Natural killer cell (primary cell): Measurements from ENCODE around the gene MRFAP1L1. TPM values are rescaled to one million over a fixed set of nuclear protein-coding genes. Genes with fewer than 3 reads are reported as not detected.

ENCODE experiments used
- ATAC-seq, 3 donors: fragments of 150-1000 bp in 2 of 3; fragments of 200-7000 bp in 1 of 3; cut with Tn5 transposase; 1 replicate in 1 of 3; 2 replicates in 2 of 3; pipeline ENCODE4 v1.10.0; 2021; ENCODE audit warnings: mild to moderate bottlenecking in 2 of 3, moderate library complexity in 2 of 3
- DNase-seq, 2 donors: peaks; one replicate each; pipeline versions ENCODE4 v3.0.0 to v3.0.0-alpha.2; 2013 to 2021; ENCODE audit warnings: mixed read lengths in 1 of 2
- H3K27ac ChIP-seq: one replicate; pipeline ENCODE4 v1.5.1; 2013; ENCODE audit warnings: mild to moderate bottlenecking, low read length
- H3K27me3 ChIP-seq: one replicate; pipeline ENCODE4 v1.6.1; 2013; ENCODE audit warnings: low read length; ENCODE audit not compliant: control insufficient read depth, insufficient read depth
- H3K36me3 ChIP-seq: one replicate; pipeline ENCODE4 v1.6.1; 2013; ENCODE audit warnings: low read length; ENCODE audit not compliant: control insufficient read depth, insufficient read depth
- H3K4me1 ChIP-seq: one replicate; pipeline ENCODE4 v1.6.1; 2013; ENCODE audit warnings: low read length; ENCODE audit not compliant: control insufficient read depth, insufficient read depth
- H3K4me3 ChIP-seq: one replicate; pipeline ENCODE4 v1.5.1; 2013; ENCODE audit warnings: low read length
- H3K9me3 ChIP-seq: one replicate; pipeline ENCODE4 v1.6.1; 2013; ENCODE audit warnings: low read length; ENCODE audit not compliant: control insufficient read depth, insufficient read depth
- H3K27ac Mint-ChIP-seq, 2 donors: one replicate each; pipeline ENCODE4 v1.8.0; 2022; ENCODE audit warnings: mild to moderate bottlenecking in 2 of 2, mixed read lengths in 2 of 2, moderate library complexity in 1 of 2
- H3K27me3 Mint-ChIP-seq, 2 donors: one replicate each; pipeline ENCODE4 v1.8.0; 2022; ENCODE audit warnings: low read depth in 2 of 2, mixed read lengths in 2 of 2
- H3K36me3 Mint-ChIP-seq: one replicate; pipeline ENCODE4 v1.8.0; 2022; ENCODE audit warnings: mixed read lengths
- H3K4me1 Mint-ChIP-seq, 2 donors: one replicate each; pipeline ENCODE4 v1.8.0; 2022; ENCODE audit warnings: mixed read lengths in 2 of 2
- H3K4me3 Mint-ChIP-seq: one replicate; pipeline ENCODE4 v1.8.0; 2022; ENCODE audit warnings: mild to moderate bottlenecking, moderate library complexity, mixed read lengths
- H3K9me3 Mint-ChIP-seq, 2 donors: one replicate each; pipeline ENCODE4 v1.8.0; 2022; ENCODE audit warnings: mixed read lengths in 2 of 2
- CTCF ChIP-seq: fragments of 200-600 bp; IDR thresholded peaks from one replicate; pipeline ENCODE4 v1.8.0; 2022; ENCODE audit warnings: antibody characterized with exemption
- WGBS: methylation state at CpG from one replicate; pipeline ENCODE4 v1.1.7; 2013; ENCODE audit warnings: missing lambda C conversion rate; ENCODE audit not compliant: insufficient coverage; 5-methylcytosine and 5-hydroxymethylcytosine counted together
- intact Hi-C: fragments of 100-400 bp; cut with micrococcal nuclease; formaldehyde crosslinking; loops from one replicate; pipeline ENCODE4 v1.14.2; 2022
- total RNA-seq, 4 donors: library from RNA; stranded (reverse); fragments of 120-200 nt in 1 of 4; gene quantifications; one replicate each; pipeline versions ENCODE4 v1.2.3 to v1.2.4, GENCODE V29; 2013 to 2022

MRFAP1L1 gene
- total RNA-seq, 3 donors from 2014 or later (not counting 1 experiment from before 2014, with no cell fraction given) = 38.4 to 60.9 (median 40.8) TPM

GRCh38 chr4:6734165-6734786, 24.6 kb upstream of the MRFAP1L1 start:
- intact Hi-C loops = no loop called here
- Histone ChIP-seq H3K4me1 (no peaks in the 10 kb centered on the region), H3K36me3 (no peaks in the 10 kb centered on the region), H3K27me3 (no peaks in the 10 kb centered on the region), H3K4me3 (no peak overlapping the region), H3K27ac (no peak overlapping the region), H3K9me3 (no peaks in the 10 kb centered on the region)
- peaks cover 7 to 15% of the 10 kb centered on the region in 2 donors for H3K27me3 Mint-ChIP-seq
- 78% methylated on average over 16 of the region's 16 CpGs for WGBS
- H3K36me3 Mint-ChIP-seq = no peaks in the 10 kb centered on the region
- H3K9me3 Mint-ChIP-seq = no peaks in the 10 kb centered on the region
- DNase-seq (no peak), ATAC-seq (peak in 1 of 3 donors; percentile 24)
- H3K4me1 Mint-ChIP-seq = no peaks in the 10 kb centered on the region
- TF ChIP-seq CTCF = no peak
- H3K4me3 Mint-ChIP-seq = no peak overlapping the region
- no peak overlapping the region for H3K27ac Mint-ChIP-seq

GRCh38 chr4:6733358-6734164, 23.9 kb upstream of the MRFAP1L1 start:
- WGBS = 91% methylated on average over 27 of the region's 27 CpGs
- no peaks in the 10 kb centered on the region for H3K36me3 ChIP-seq
- intact Hi-C loops = no loop called here
- no peaks in the 10 kb centered on the region for H3K4me1 ChIP-seq
- DNase-seq (no peak), ATAC-seq (no peak)
- H3K9me3 Mint-ChIP-seq = no peaks in the 10 kb centered on the region
- no peak for TF ChIP-seq CTCF
- no peak overlapping the region for H3K4me3 ChIP-seq
- no peak overlapping the region for H3K27ac ChIP-seq
- no peaks in the 10 kb centered on the region for H3K36me3 Mint-ChIP-seq
- H3K27me3 Mint-ChIP-seq = peaks cover 7 to 15% of the 10 kb centered on the region in 2 donors
- H3K4me3 Mint-ChIP-seq = no peak overlapping the region
- H3K9me3 ChIP-seq = no peaks in the 10 kb centered on the region
- no peaks in the 10 kb centered on the region for H3K27me3 ChIP-seq
- H3K4me1 Mint-ChIP-seq = no peaks in the 10 kb centered on the region
- no peak overlapping the region for H3K27ac Mint-ChIP-seq

GRCh38 chr4:6732441-6733357, 23.0 kb upstream of the MRFAP1L1 start:
- H3K4me3 Mint-ChIP-seq = no peak overlapping the region
- no peak overlapping the region for H3K27ac Mint-ChIP-seq

More at GRCh38 chr4:6732441-6733357, 23.0 kb upstream of the MRFAP1L1 start:
- no peaks in the 10 kb centered on the region for H3K4me1 ChIP-seq
- no peak overlapping the region for H3K4me3 ChIP-seq
- DNase-seq (no peak), ATAC-seq (no peak)
- intact Hi-C loops = no loop called here
- WGBS = 73% methylated on average over 21 of the region's 21 CpGs
- Mint-ChIP-seq H3K36me3 (no peaks in the 10 kb centered on the region), H3K27me3 (peaks cover 7 to 15% of the 10 kb centered on the region in 2 donors), H3K9me3 (no peaks in the 10 kb centered on the region), H3K4me1 (peaks cover 0 to 3% of the 10 kb centered on the region in 2 donors)
- H3K9me3 ChIP-seq = no peaks in the 10 kb centered on the region
- no peaks in the 10 kb centered on the region for H3K27me3 ChIP-seq
- no peak for TF ChIP-seq CTCF
- H3K36me3 ChIP-seq = no peaks in the 10 kb centered on the region
- H3K27ac ChIP-seq = no peak overlapping the region
